GM12873 (cell line): ENCODE results near the gene SIPA1L3.

Experiments
- TF ChIP-seq, protein P1 (sequence below): IDR thresholded peaks from 2 replicates; pipeline ENCODE4 v1.5.1; 2012; ENCODE audit warnings: low read depth, mild to moderate bottlenecking, moderate library complexity, low read length, control low read depth; ENCODE audit not compliant: insufficient read depth; ENCODE audit errors: missing control alignments

The SIPA1L3 gene

GRCh38 chr19:38003438-38004185 is 96.6 kb downstream of the SIPA1L3 start:
- TF ChIP-seq, protein P1, sequence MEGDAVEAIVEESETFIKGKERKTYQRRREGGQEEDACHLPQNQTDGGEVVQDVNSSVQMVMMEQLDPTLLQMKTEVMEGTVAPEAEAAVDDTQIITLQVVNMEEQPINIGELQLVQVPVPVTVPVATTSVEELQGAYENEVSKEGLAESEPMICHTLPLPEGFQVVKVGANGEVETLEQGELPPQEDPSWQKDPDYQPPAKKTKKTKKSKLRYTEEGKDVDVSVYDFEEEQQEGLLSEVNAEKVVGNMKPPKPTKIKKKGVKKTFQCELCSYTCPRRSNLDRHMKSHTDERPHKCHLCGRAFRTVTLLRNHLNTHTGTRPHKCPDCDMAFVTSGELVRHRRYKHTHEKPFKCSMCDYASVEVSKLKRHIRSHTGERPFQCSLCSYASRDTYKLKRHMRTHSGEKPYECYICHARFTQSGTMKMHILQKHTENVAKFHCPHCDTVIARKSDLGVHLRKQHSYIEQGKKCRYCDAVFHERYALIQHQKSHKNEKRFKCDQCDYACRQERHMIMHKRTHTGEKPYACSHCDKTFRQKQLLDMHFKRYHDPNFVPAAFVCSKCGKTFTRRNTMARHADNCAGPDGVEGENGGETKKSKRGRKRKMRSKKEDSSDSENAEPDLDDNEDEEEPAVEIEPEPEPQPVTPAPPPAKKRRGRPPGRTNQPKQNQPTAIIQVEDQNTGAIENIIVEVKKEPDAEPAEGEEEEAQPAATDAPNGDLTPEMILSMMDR: no peak

DNA sequence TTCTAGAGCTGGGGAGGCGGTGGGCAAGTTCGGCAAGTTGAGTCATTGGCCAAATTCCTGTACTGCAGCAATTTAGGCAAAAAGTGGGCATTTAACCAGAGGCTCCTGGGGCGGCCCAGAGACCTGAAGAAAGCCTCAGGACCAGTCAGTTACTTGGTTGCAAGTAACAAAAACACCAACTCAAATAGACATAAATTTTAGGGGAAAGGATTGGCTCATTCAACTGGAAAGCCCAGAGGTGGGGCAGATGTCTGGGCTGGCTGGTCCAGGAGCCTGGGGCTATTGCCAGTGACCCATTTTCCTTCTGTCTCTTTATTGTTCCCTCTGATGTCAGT is 97.1 kb downstream of the SIPA1L3 start:
- TF ChIP-seq, protein P1: no peak

DNA sequence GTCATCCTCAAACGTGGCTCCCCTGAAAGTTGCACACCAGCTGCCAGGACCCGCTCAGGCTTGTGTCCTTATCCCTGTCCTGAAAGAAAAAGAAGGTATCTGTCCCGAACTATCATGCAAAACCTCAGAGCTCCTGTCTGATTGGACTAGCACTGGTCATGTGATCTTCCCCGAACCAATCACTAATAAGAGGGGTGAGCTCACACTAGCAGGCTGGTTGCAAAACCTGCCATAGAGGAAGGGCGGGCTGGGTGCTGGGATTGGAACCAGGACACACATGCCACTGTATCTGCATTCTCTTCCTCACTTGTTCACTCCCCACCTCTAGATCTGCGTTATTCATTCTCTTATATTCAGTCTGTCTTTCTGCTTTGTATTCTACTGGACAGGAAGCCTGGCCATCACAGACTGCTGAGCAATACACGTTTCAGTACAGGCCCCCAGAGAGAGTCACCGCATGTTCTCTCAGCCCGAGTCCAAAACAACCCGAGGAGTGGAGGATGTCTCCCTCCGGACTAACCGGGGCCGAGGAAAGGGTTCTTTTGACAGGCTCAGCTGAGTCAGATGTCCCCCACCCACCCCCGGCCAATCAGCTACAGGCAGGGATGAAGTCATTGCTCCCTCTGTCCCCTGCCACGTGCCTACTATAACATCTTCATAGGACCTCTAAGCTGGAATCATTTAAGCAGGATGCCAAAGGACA is 97.7 kb downstream of the SIPA1L3 start:
- TF ChIP-seq, protein P1: no peak

DNA sequence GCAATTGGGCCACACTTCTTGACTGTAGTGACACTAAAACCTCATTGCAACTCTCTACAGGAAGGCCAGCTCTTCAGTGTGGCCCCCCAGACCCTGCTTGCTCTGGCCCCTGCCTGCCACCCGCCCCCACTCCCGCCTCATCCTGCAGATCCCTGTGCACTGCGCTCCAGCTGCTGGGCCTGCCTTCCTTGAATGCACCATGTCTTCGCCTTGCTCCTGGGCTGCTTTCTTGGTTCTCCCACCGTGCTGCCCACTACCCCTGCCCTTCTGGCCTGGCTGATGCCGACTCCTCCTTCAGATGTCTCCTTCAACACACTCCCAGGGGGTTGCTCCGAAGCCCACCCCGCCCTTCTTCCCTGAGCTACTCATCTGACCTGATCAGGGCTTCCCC is 98.2 kb downstream of the SIPA1L3 start:
- TF ChIP-seq, protein P1: no peak

GRCh38 chr19:38006361-38007045 is 99.5 kb downstream of the SIPA1L3 start:
- TF ChIP-seq, protein P1: no peak

- TF ChIP-seq, protein P1: no peak
These were observed 102.7 kb downstream of the SIPA1L3 start for GRCh38 chr19:38009650-38010242.

- TF ChIP-seq, protein P1: no peak
These were observed 104.4 kb downstream of the SIPA1L3 start for GRCh38 chr19:38011426-38011825.
